ENCODE results near the gene OR6V1.

The OR6V1 gene
- 0 reads per million in 2 donors for total RNA-seq

GRCh38 chr7:143052041-143052440, at the start of gene OR6V1:
Gene OR6V1, plus strand, starts transcription at chr7:143052341. Its CDS starts 0 bp downstream, at chr7:143052341.
- DNase-seq = no peak

- no peak for DNase-seq
Measured at GRCh38 chr7:143002898-143003297, 49.2 kb upstream of the OR6V1 start.

GRCh38 chr7:143003393-143004051, 48.6 kb upstream of the OR6V1 start:
- peak; percentile 10 for DNase-seq

- no peak for DNase-seq
Measured at GRCh38 chr7:143005632-143006260, 46.4 kb upstream of the OR6V1 start.

- DNase-seq = peak; percentile 77
Measured at GRCh38 chr7:143008007-143008901, 43.9 kb upstream of the OR6V1 start.

GRCh38 chr7:143012001-143012400, 40.1 kb upstream of the OR6V1 start:
- DNase-seq = no peak

GRCh38 chr7:143012409-143012808, 39.7 kb upstream of the OR6V1 start:
- no peak for DNase-seq

GRCh38 chr7:143013473-143013872, 38.7 kb upstream of the OR6V1 start:
- DNase-seq = no peak

- no peak for DNase-seq
Measured at GRCh38 chr7:143013893-143014292, 38.2 kb upstream of the OR6V1 start.

GRCh38 chr7:143015084-143015483, 37.1 kb upstream of the OR6V1 start:
- no peak for DNase-seq

- no peak for DNase-seq
Measured at GRCh38 chr7:143015926-143016490, 36.1 kb upstream of the OR6V1 start.

- no peak for DNase-seq
Measured at GRCh38 chr7:143016996-143017395, 35.1 kb upstream of the OR6V1 start.

GRCh38 chr7:143018931-143019330, 33.2 kb upstream of the OR6V1 start:
- DNase-seq = no peak

- DNase-seq = no peak
Measured at GRCh38 chr7:143023047-143023446, 29.1 kb upstream of the OR6V1 start.

GRCh38 chr7:143025371-143025770, 26.8 kb upstream of the OR6V1 start:
- DNase-seq = no peak

- no peak for DNase-seq
Measured at GRCh38 chr7:143027032-143027431, 25.1 kb upstream of the OR6V1 start, which contains the start of gene OR9A2. Gene OR9A2, minus strand, starts transcription at chr7:143027132. Its CDS starts 0 bp downstream, at chr7:143027132.

- DNase-seq = no peak
Measured at GRCh38 chr7:143027683-143028082, 24.5 kb upstream of the OR6V1 start.

- DNase-seq = no peak
Measured at GRCh38 chr7:143038635-143039034, 13.5 kb upstream of the OR6V1 start.

- no peak for DNase-seq
Measured at GRCh38 chr7:143040209-143040715, 11.9 kb upstream of the OR6V1 start.

GRCh38 chr7:143041346-143041745, 10.8 kb upstream of the OR6V1 start:
- no peak for DNase-seq

GRCh38 chr7:143042159-143042789, 9.9 kb upstream of the OR6V1 start:
- no peak for DNase-seq

GRCh38 chr7:143042790-143043271, 9.3 kb upstream of the OR6V1 start:
- no peak for DNase-seq
